ENCODE measurements around the gene MYBBP1A. TPM values are rescaled to one million over a fixed set of nuclear protein-coding genes. Genes with fewer than 3 reads are reported as not detected.

Gene MYBBP1A
- total and polyA plus RNA-seq, 4 donors, result 12.2 to 23.3 (median 20.0) TPM

DNA sequence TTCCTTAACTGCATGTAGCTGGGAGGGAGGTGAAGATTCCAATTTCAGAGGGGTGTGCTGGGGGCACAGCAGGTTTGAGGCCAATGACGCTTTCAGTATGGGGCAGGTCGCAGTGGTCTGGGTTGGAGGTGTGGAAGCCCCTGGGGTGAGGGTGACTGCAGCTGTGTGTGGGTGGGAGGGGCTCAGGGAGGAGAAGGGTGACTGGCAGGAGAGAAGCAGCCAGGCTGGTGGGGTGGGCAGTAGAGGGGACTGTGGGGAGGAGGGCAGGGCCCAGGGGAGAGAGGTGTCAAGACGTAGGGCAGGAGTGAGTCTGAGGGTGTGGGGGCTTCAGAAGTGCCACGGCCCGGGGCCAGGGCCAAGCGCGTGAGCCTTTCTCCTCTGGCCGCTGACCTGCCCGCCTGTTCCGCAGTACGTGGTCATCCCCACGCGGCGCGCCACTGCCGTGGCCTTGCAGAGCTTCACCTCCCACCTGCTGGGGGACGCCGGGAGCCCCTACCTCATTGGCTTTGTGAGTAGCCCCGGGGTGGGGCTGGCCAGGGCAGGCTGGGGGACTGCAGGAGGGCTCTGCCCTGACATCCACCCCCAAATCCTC lies 19.4 kb downstream of the MYBBP1A start:
- no peak for TF ChIP-seq SP1 (IDR thresholded peaks at IDR 0.05)
- TF ChIP-seq TAF1 (conservative IDR thresholded peaks at IDR 0.05), result no peak
- TF ChIP-seq, protein P1, sequence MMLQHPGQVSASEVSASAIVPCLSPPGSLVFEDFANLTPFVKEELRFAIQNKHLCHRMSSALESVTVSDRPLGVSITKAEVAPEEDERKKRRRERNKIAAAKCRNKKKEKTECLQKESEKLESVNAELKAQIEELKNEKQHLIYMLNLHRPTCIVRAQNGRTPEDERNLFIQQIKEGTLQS (IDR thresholded peaks at IDR 0.05), result no peak
- TF ChIP-seq JUND (IDR thresholded peaks at IDR 0.05), result no peak
- no peak for TF ChIP-seq HNF4G (IDR thresholded peaks at IDR 0.05)
- TF ChIP-seq, protein P2, sequence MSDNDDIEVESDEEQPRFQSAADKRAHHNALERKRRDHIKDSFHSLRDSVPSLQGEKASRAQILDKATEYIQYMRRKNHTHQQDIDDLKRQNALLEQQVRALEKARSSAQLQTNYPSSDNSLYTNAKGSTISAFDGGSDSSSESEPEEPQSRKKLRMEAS (IDR thresholded peaks at IDR 0.05), result no peak
- no peak for TF ChIP-seq HNF4A (conservative IDR thresholded peaks at IDR 0.05)
- TF ChIP-seq NR2F2 (IDR thresholded peaks at IDR 0.05), result no peak
- TF ChIP-seq, protein P3, sequence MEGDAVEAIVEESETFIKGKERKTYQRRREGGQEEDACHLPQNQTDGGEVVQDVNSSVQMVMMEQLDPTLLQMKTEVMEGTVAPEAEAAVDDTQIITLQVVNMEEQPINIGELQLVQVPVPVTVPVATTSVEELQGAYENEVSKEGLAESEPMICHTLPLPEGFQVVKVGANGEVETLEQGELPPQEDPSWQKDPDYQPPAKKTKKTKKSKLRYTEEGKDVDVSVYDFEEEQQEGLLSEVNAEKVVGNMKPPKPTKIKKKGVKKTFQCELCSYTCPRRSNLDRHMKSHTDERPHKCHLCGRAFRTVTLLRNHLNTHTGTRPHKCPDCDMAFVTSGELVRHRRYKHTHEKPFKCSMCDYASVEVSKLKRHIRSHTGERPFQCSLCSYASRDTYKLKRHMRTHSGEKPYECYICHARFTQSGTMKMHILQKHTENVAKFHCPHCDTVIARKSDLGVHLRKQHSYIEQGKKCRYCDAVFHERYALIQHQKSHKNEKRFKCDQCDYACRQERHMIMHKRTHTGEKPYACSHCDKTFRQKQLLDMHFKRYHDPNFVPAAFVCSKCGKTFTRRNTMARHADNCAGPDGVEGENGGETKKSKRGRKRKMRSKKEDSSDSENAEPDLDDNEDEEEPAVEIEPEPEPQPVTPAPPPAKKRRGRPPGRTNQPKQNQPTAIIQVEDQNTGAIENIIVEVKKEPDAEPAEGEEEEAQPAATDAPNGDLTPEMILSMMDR (IDR thresholded peaks at IDR 0.05; ENCODE audit: low read depth, low read length, missing input control), result no peak
- TF ChIP-seq EGR1 (IDR thresholded peaks at IDR 0.05; ENCODE audit: low read depth in 2 of 2), result no peak
- TF ChIP-seq, protein P4, sequence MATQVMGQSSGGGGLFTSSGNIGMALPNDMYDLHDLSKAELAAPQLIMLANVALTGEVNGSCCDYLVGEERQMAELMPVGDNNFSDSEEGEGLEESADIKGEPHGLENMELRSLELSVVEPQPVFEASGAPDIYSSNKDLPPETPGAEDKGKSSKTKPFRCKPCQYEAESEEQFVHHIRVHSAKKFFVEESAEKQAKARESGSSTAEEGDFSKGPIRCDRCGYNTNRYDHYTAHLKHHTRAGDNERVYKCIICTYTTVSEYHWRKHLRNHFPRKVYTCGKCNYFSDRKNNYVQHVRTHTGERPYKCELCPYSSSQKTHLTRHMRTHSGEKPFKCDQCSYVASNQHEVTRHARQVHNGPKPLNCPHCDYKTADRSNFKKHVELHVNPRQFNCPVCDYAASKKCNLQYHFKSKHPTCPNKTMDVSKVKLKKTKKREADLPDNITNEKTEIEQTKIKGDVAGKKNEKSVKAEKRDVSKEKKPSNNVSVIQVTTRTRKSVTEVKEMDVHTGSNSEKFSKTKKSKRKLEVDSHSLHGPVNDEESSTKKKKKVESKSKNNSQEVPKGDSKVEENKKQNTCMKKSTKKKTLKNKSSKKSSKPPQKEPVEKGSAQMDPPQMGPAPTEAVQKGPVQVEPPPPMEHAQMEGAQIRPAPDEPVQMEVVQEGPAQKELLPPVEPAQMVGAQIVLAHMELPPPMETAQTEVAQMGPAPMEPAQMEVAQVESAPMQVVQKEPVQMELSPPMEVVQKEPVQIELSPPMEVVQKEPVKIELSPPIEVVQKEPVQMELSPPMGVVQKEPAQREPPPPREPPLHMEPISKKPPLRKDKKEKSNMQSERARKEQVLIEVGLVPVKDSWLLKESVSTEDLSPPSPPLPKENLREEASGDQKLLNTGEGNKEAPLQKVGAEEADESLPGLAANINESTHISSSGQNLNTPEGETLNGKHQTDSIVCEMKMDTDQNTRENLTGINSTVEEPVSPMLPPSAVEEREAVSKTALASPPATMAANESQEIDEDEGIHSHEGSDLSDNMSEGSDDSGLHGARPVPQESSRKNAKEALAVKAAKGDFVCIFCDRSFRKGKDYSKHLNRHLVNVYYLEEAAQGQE (IDR thresholded peaks at IDR 0.05), result no peak
- TF ChIP-seq, protein P5, sequence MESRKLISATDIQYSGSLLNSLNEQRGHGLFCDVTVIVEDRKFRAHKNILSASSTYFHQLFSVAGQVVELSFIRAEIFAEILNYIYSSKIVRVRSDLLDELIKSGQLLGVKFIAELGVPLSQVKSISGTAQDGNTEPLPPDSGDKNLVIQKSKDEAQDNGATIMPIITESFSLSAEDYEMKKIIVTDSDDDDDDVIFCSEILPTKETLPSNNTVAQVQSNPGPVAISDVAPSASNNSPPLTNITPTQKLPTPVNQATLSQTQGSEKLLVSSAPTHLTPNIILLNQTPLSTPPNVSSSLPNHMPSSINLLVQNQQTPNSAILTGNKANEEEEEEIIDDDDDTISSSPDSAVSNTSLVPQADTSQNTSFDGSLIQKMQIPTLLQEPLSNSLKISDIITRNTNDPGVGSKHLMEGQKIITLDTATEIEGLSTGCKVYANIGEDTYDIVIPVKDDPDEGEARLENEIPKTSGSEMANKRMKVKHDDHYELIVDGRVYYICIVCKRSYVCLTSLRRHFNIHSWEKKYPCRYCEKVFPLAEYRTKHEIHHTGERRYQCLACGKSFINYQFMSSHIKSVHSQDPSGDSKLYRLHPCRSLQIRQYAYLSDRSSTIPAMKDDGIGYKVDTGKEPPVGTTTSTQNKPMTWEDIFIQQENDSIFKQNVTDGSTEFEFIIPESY (IDR thresholded peaks at IDR 0.05), result no peak
- TF ChIP-seq RXRA (IDR thresholded peaks at IDR 0.05), result no peak
- TF ChIP-seq GABPA (IDR thresholded peaks at IDR 0.05 in 1 of 2, conservative IDR thresholded peaks at IDR 0.05 in 1 of 2), result no peak
- TF ChIP-seq FOXA1 (IDR thresholded peaks at IDR 0.05), result no peak
- TF ChIP-seq FOXA2 (IDR thresholded peaks at IDR 0.05), result no peak
- no peak for TF ChIP-seq RAD21 (IDR thresholded peaks at IDR 0.05)
- no peak for TF ChIP-seq YY1 (IDR thresholded peaks at IDR 0.05)
- H3K27me3 ChIP-seq (ENCODE audit: control insufficient read depth in 4 of 4, insufficient read depth in 4 of 4, low read length in 3 of 4), result no peaks in the 10 kb centered on the region
- H3K4me3 ChIP-seq (ENCODE audit: low read depth in 1 of 3, low read length in 3 of 3), result no peak overlapping the region
- H3K4me1 ChIP-seq (ENCODE audit: control insufficient read depth in 4 of 4, insufficient read depth in 4 of 4, low read length in 3 of 4), result peaks cover 7 to 40% (median 14%) of the 10 kb centered on the region in 4 donors
- H3K27ac ChIP-seq (ENCODE audit: low read depth in 1 of 2, low read length in 2 of 2), result no peak overlapping the region
- H3K9ac ChIP-seq (ENCODE audit: low read depth in 1 of 2, low read length in 2 of 2), result no peak overlapping the region
- WGBS, result 76% methylated on average over 19 of the region's 19 CpGs
- no peaks in the 10 kb centered on the region for H3K9me3 ChIP-seq (ENCODE audit: control insufficient read depth in 4 of 4, low read length in 3 of 4)
- H3K36me3 ChIP-seq (ENCODE audit: control insufficient read depth in 4 of 4, insufficient read depth in 3 of 4, low read depth in 1 of 4, low read length in 3 of 4), result peaks cover 3 to 29% (median 10%) of the 10 kb centered on the region in 4 donors
- no peak for DNase-seq (ENCODE audit: low spot score)

All from liver (tissue), 9 donors.